ENCODE data around the gene RBP3. TPM values are rescaled to one million over a fixed set of nuclear protein-coding genes. Genes with fewer than 3 reads are reported as not detected.

RBP3 gene
- total RNA-seq, 6 experiments from 2014 or later: not detected

DNA sequence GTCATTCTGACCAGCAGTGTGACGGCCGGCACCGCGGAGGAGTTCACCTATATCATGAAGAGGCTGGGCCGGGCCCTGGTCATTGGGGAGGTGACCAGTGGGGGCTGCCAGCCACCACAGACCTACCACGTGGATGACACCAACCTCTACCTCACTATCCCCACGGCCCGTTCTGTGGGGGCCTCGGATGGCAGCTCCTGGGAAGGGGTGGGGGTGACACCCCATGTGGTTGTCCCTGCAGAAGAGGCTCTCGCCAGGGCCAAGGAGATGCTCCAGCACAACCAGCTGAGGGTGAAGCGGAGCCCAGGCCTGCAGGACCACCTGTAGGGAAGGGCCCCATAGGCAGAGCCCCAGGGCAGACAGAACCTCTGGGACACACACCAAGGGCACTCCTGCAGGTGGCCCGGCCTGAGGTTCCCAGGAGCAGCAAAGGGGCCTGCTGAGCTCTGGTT, 9.0 kb downstream of the RBP3 start:
- no peaks in the 10 kb centered on the region for H3K4me1 Mint-ChIP-seq (ENCODE audit: low read depth)
- H3K27ac Mint-ChIP-seq: no peak overlapping the region
- no peak for DNase-seq

DNA sequence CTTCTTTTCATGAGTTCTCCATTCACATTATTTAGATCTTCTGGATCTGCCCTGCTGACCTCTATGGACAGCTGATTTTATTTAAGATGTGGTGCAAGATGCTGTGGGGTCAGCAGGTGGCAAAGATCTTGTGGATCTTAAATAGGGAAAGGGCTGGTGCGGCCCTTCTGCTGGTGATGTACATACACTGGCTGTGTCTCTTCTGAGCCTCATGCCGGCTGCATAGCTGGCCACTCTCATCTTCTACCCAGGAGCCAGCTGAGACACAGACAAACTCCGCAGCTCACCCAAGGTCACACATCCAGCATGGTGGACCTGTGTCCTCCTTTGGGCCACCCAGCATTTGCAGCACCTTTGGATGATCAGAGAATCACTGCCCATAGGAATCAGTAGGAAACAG, 9.7 kb downstream of the RBP3 start:
- TF ChIP-seq, protein P1, sequence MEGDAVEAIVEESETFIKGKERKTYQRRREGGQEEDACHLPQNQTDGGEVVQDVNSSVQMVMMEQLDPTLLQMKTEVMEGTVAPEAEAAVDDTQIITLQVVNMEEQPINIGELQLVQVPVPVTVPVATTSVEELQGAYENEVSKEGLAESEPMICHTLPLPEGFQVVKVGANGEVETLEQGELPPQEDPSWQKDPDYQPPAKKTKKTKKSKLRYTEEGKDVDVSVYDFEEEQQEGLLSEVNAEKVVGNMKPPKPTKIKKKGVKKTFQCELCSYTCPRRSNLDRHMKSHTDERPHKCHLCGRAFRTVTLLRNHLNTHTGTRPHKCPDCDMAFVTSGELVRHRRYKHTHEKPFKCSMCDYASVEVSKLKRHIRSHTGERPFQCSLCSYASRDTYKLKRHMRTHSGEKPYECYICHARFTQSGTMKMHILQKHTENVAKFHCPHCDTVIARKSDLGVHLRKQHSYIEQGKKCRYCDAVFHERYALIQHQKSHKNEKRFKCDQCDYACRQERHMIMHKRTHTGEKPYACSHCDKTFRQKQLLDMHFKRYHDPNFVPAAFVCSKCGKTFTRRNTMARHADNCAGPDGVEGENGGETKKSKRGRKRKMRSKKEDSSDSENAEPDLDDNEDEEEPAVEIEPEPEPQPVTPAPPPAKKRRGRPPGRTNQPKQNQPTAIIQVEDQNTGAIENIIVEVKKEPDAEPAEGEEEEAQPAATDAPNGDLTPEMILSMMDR (IDR thresholded peaks at IDR 0.05): no peak
- Mint-ChIP-seq H3K27ac (no peak overlapping the region), H3K4me3 (no peak overlapping the region), H3K4me1 (ENCODE audit: low read depth) (no peaks in the 10 kb centered on the region), H3K36me3 (ENCODE audit: low read depth) (no peaks in the 10 kb centered on the region), H3K9me3 (no peaks in the 10 kb centered on the region), H3K27me3 (ENCODE audit: insufficient read depth) (peaks cover 18% of the 10 kb centered on the region)
- no peak for DNase-seq

More for the DNA sequence above, 9.0 kb downstream of the RBP3 start:
- H3K27me3 Mint-ChIP-seq (ENCODE audit: insufficient read depth): peaks cover 20% of the 10 kb centered on the region
- H3K4me3 Mint-ChIP-seq: no peak overlapping the region
- H3K36me3 Mint-ChIP-seq (ENCODE audit: low read depth): no peaks in the 10 kb centered on the region
- no peaks in the 10 kb centered on the region for H3K9me3 Mint-ChIP-seq
- TF ChIP-seq, protein P1 (IDR thresholded peaks at IDR 0.05): no peak

DNA sequence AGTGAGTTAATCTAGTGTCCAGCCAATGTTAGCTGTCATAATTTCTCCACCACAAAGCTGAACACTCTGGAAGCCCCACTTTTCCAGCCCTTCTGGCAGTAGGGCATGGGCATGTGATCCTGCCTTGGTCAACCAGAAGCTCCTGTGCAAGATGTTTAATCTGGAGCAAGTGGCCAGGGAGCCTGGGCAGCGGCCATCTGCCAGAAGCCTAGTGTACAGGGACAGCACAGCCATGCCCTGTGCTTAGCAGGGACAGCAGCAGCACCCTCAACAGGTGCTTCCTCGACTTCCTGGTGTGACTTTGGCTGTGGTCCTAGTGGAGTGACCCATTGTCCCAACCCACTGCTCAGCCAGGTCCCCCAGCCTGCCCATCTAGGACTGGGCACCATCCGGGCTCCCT, 10.3 kb downstream of the RBP3 start:
- TF ChIP-seq, protein P1 (IDR thresholded peaks at IDR 0.05): no peak
- Mint-ChIP-seq H3K4me1 (ENCODE audit: low read depth) (no peaks in the 10 kb centered on the region), H3K36me3 (ENCODE audit: low read depth) (no peaks in the 10 kb centered on the region), H3K27me3 (ENCODE audit: insufficient read depth) (peaks cover 17% of the 10 kb centered on the region), H3K27ac (no peak overlapping the region), H3K4me3 (no peak overlapping the region), H3K9me3 (no peaks in the 10 kb centered on the region)
- no peak for DNase-seq

- no peaks in the 10 kb centered on the region for H3K9me3 Mint-ChIP-seq
- no peaks in the 10 kb centered on the region for H3K36me3 Mint-ChIP-seq (ENCODE audit: low read depth)
- DNase-seq: no peak
- no peak overlapping the region for H3K27ac Mint-ChIP-seq
- TF ChIP-seq, protein P1 (IDR thresholded peaks at IDR 0.05): no peak
- no peaks in the 10 kb centered on the region for H3K4me1 Mint-ChIP-seq (ENCODE audit: low read depth)
- H3K4me3 Mint-ChIP-seq: no peak overlapping the region
- H3K27me3 Mint-ChIP-seq (ENCODE audit: insufficient read depth): peaks cover 16% of the 10 kb centered on the region
Measured at GRCh38 chr10:47359101-47359500, 10.9 kb downstream of the RBP3 start.

DNA sequence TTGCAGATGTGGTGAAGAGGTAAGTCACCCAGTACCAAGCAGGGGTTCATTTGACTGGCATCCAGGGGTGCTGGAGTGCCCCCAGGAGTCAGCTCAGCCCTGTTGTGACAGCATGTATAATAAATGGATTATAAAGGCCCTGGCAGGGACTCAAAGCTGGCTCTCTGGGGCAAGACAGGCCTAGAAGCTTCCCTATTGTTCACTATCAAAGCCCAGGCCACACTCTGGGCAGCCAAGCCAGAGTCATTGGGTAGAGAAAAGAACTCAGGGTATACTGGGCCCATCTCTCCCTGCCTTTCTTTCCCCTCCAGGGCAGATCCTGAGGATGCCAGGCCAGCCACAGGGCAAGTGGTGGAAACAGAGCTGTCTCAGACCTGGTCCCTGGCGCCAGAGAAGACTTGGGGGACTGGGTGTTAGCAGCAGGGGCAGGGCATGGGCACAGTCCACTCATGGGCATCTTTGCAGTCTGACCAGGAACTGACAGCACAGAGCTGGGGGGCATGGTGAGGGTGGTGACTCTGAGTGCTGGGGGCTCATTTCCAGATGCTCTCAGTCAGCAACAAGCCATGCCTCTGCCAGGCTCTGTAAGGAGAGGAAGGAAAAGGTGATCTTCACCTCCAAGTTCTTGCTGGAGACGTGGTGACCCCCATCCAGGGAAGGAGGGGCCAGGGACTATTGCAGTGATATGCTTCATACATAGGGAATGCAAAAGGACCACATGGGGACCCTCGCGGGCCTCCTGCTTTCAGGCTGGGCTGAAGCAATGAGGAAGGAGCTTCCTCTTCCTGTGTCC, 11.7 kb downstream of the RBP3 start:
- TF ChIP-seq, protein P1 (IDR thresholded peaks at IDR 0.05): no peak
- peaks cover 9% of the 10 kb centered on the region for H3K27me3 Mint-ChIP-seq (ENCODE audit: insufficient read depth)
- H3K4me3 Mint-ChIP-seq: no peak overlapping the region
- H3K36me3 Mint-ChIP-seq (ENCODE audit: low read depth): no peaks in the 10 kb centered on the region
- no peaks in the 10 kb centered on the region for H3K9me3 Mint-ChIP-seq
- no peak overlapping the region for H3K27ac Mint-ChIP-seq
- no peak for DNase-seq
- H3K4me1 Mint-ChIP-seq (ENCODE audit: low read depth): no peaks in the 10 kb centered on the region
